CD14-positive monocyte (primary cell): ENCODE measurements around the gene IFI35. TPM values are rescaled to one million over a fixed set of nuclear protein-coding genes. Genes with fewer than 3 reads are reported as not detected.
A peak's percentile ranks its signal among the peaks of the same experiment; 100 is the strongest.

Source experiments
- DNase-seq, 3 donors: peaks; one replicate each; pipeline ENCODE4 v3.0.0-alpha.2; 2011 to 2022
- H2AFZ ChIP-seq: 2 replicates; pipeline ENCODE4 v1.6.0; 2012; ENCODE audit warnings: mild to moderate bottlenecking, low read depth, low read length, inconsistent platforms; ENCODE audit not compliant: insufficient read depth, poor library complexity, severe bottlenecking
- H3K27ac ChIP-seq, 2 donors: 1 replicate in 1 of 2; 2 replicates in 1 of 2; pipeline ENCODE4 v1.5.1; 2012 to 2013; ENCODE audit warnings: low read length in 2 of 2, control low read depth in 1 of 2, inconsistent platforms in 1 of 2, low read depth in 1 of 2, mild to moderate bottlenecking in 1 of 2
- H3K27me3 ChIP-seq, 2 donors: one replicate each; pipeline versions ENCODE4 v1.6.0 to v1.6.1; 2011 to 2013; ENCODE audit warnings: low read length in 2 of 2; ENCODE audit not compliant: control insufficient read depth in 2 of 2, insufficient read depth in 2 of 2
- H3K36me3 ChIP-seq, 2 donors: replicated peaks in 1 of 2; 1 replicate in 1 of 2; 2 replicates in 1 of 2; pipeline versions ENCODE4 v1.5.1 to v1.6.1; 2012 to 2013; ENCODE audit warnings: low read length in 2 of 2, control low read depth in 1 of 2, inconsistent platforms in 1 of 2, mild to moderate bottlenecking in 1 of 2; ENCODE audit not compliant: insufficient read depth in 2 of 2, control insufficient read depth in 1 of 2
- H3K4me1 ChIP-seq, 2 donors: 1 replicate in 1 of 2; 2 replicates in 1 of 2; pipeline versions ENCODE4 v1.5.1 to v1.6.1; 2012 to 2013; ENCODE audit warnings: low read length in 2 of 2, control low read depth in 1 of 2, inconsistent platforms in 1 of 2, mild to moderate bottlenecking in 1 of 2, moderate library complexity in 1 of 2; ENCODE audit not compliant: insufficient read depth in 2 of 2, control insufficient read depth in 1 of 2
- H3K4me2 ChIP-seq: replicated peaks from 2 replicates; pipeline ENCODE3; 2012; ENCODE audit warnings: low read length, moderate library complexity, mild to moderate bottlenecking; ENCODE audit not compliant: poor library complexity, severe bottlenecking; ENCODE audit errors: extremely low read depth
- H3K4me3 ChIP-seq, 3 experiments: fragments of 200-600 bp in 1 of 3; sonication (generic) in 1 of 3; replicated peaks in 1 of 3; 1 replicate in 2 of 3; 2 replicates in 1 of 3; pipeline ENCODE4 v1.5.1; 2011 to 2013; ENCODE audit warnings: low read length in 3 of 3, mild to moderate bottlenecking in 3 of 3, control low read depth in 2 of 3, low read depth in 2 of 3, inconsistent platforms in 1 of 3, moderate library complexity in 1 of 3
- H3K79me2 ChIP-seq: 2 replicates; pipeline ENCODE4 v1.6.0; 2012; ENCODE audit warnings: mild to moderate bottlenecking, control low read depth, inconsistent platforms, low read length, moderate library complexity; ENCODE audit not compliant: insufficient read depth
- H3K9ac ChIP-seq: 2 replicates; pipeline ENCODE4 v1.6.0; 2017; ENCODE audit warnings: low read length, mild to moderate bottlenecking; ENCODE audit not compliant: insufficient read depth, poor library complexity, severe bottlenecking
- H3K9me3 ChIP-seq, 2 donors: replicated peaks in 1 of 2; 1 replicate in 1 of 2; 2 replicates in 1 of 2; pipeline versions ENCODE4 v1.5.1 to v1.6.1; 2012 to 2013; ENCODE audit warnings: low read length in 2 of 2, control low read depth in 1 of 2; ENCODE audit not compliant: control insufficient read depth in 1 of 2, insufficient read depth in 1 of 2
- H4K20me1 ChIP-seq: 2 replicates; pipeline ENCODE4 v1.6.0; 2012; ENCODE audit warnings: mild to moderate bottlenecking, low read length, control low read depth, moderate library complexity; ENCODE audit not compliant: insufficient read depth
- H3K27ac Mint-ChIP-seq, 7 donors: one replicate each; pipeline ENCODE4 v1.8.0; 2020; ENCODE audit warnings: mild to moderate bottlenecking in 7 of 7, mixed read lengths in 7 of 7, moderate library complexity in 6 of 7, inconsistent platforms in 2 of 7
- H3K27me3 Mint-ChIP-seq, 3 donors: one replicate each; pipeline ENCODE4 v1.8.0; 2021 to 2022; ENCODE audit warnings: low read depth in 3 of 3, mild to moderate bottlenecking in 3 of 3, mixed read lengths in 3 of 3, moderate library complexity in 3 of 3, inconsistent platforms in 1 of 3
- H3K36me3 Mint-ChIP-seq, 2 donors: one replicate each; pipeline ENCODE4 v1.8.0; 2020; ENCODE audit warnings: mixed read lengths in 2 of 2, inconsistent platforms in 1 of 2, mild to moderate bottlenecking in 1 of 2
- H3K4me1 Mint-ChIP-seq: one replicate; pipeline ENCODE4 v1.8.0; 2020; ENCODE audit warnings: mild to moderate bottlenecking, mixed read lengths
- H3K4me3 Mint-ChIP-seq, 2 donors: one replicate each; pipeline ENCODE4 v1.8.0; 2020; ENCODE audit warnings: mild to moderate bottlenecking in 2 of 2, mixed read lengths in 2 of 2, moderate library complexity in 1 of 2
- H3K9me3 Mint-ChIP-seq, 7 donors: one replicate each; pipeline ENCODE4 v1.8.0; 2020 to 2022; ENCODE audit warnings: mixed read lengths in 7 of 7, mild to moderate bottlenecking in 6 of 7, moderate library complexity in 6 of 7, inconsistent platforms in 2 of 7
- CTCF ChIP-seq: fragments of 200-600 bp; IDR thresholded peaks from one replicate; pipeline ENCODE4 v1.8.0; 2022; ENCODE audit warnings: antibody characterized with exemption, mild to moderate bottlenecking
- WGBS: methylation state at CpG from one replicate; pipeline ENCODE4 v1.1.5; 2013; ENCODE audit warnings: missing lambda C conversion rate; ENCODE audit not compliant: insufficient coverage; 5-methylcytosine and 5-hydroxymethylcytosine counted together
- intact Hi-C, 2 donors: fragments of 100-400 bp; cut with micrococcal nuclease; formaldehyde crosslinking; loops; one replicate each; pipeline versions ENCODE4 v1.15.0 to v1.15.1; 2023
- polyA plus RNA-seq, 3 donors: library from polyadenylated mRNA; depleted of rRNA in 1 of 3; unstranded in 2 of 3; stranded (reverse) in 1 of 3; fragments of 300-500 nt in 2 of 3; fragments of >200 nt in 1 of 3; fragmentation: Illumina TruSeq in 2 of 3; gene quantifications; 1 replicate in 2 of 3; 2 replicates in 1 of 3; pipeline ENCODE4 v1.2.3, GENCODE V29; 2012 to 2021

IFI35 gene
- polyA plus RNA-seq, 3 donors: 76.9 to 152 (median 106) TPM

DNA sequence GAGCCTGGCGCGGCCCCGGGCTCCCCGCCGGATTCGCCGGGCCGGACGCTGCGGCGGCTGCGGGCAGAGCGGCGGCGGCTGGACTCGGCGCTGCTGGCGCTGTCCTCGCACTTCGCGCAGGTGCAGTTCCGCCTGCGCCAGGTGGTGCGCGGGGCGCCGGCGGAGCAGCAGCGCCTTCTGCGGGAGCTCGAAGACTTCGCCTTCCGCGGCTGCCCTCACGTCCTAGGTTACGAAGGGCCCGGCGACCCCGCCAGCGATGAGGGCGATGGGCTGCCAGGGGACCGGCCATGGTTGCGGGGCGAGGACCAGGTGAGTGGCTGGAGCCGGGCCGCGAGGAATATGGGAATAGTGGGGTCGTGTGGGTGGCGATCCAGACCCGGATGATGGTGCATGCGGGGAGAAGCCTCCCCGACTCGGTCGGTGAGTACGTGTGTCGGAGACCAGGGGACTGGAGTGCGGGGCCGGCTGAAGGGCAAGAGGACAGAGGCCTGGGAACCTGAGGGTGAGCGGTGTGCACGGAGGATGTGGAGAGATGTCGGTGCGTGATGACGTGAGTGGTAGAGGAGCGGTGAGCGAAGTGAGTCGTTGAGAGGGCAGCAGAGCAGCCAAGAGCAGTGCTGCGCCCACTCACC, 25.7 kb upstream of the IFI35 start:
- Histone ChIP-seq H2AFZ (peak overlapping the region; percentile 85), H3K27ac (peak overlapping the region in 1 of 2 donors; percentile 76), H3K79me2 (peaks cover 49% of the 10 kb centered on the region), H3K4me1 (peaks cover 41 to 57% of the 10 kb centered on the region in 2 donors), H3K9ac (peak overlapping the region; percentile 84), H4K20me1 (peaks cover 12% of the 10 kb centered on the region), H3K27me3 (no peaks in the 10 kb centered on the region), H3K36me3 (peaks cover 0 to 4% of the 10 kb centered on the region in 2 donors), H3K4me2 (peak overlapping the region; percentile 100), H3K4me3 (peak overlapping the region; percentile 80 to 97 (median 87)), H3K9me3 (no peaks in the 10 kb centered on the region)
- DNase-seq: peak in 2 of 3 donors; percentile 20 to 31
- H3K27me3 Mint-ChIP-seq: peaks cover 2 to 4% (median 3%) of the 10 kb centered on the region in 3 donors
- peak overlapping the region; percentile 99 to 100 for H3K4me3 Mint-ChIP-seq
- intact Hi-C loops: no loop called here
- H3K36me3 Mint-ChIP-seq: peaks cover 6 to 20% of the 10 kb centered on the region in 2 donors
- H3K4me1 Mint-ChIP-seq: peaks cover 50% of the 10 kb centered on the region
- H3K9me3 Mint-ChIP-seq: no peaks in the 10 kb centered on the region
- H3K27ac Mint-ChIP-seq: peak overlapping the region; percentile 42 to 92 (median 85)
- 0% methylated on average over 60 of the region's 67 CpGs for WGBS
- TF ChIP-seq CTCF: no peak

GRCh38 chr17:42982266-42982665, 24.3 kb upstream of the IFI35 start:
- Histone ChIP-seq H3K79me2 (peaks cover 63% of the 10 kb centered on the region), H3K9me3 (no peaks in the 10 kb centered on the region), H3K4me3 (peak overlapping the region in 1 of 3 experiments; percentile 97), H3K4me1 (peaks cover 47 to 68% of the 10 kb centered on the region in 2 donors), H3K4me2 (peak overlapping the region; percentile 100), H3K36me3 (peaks cover 6 to 12% of the 10 kb centered on the region in 2 donors), H4K20me1 (peaks cover 12% of the 10 kb centered on the region), H3K27ac (no peak overlapping the region), H3K9ac (no peak overlapping the region), H2AFZ (no peak overlapping the region), H3K27me3 (no peaks in the 10 kb centered on the region)
- H3K9me3 Mint-ChIP-seq: no peaks in the 10 kb centered on the region
- H3K4me3 Mint-ChIP-seq: no peak overlapping the region
- no peak for DNase-seq
- intact Hi-C loops: no loop called here
- H3K4me1 Mint-ChIP-seq: peaks cover 54% of the 10 kb centered on the region
- H3K27me3 Mint-ChIP-seq: peaks cover 0 to 4% (median 2%) of the 10 kb centered on the region in 3 donors
- peak overlapping the region in 2 of 7 donors; percentile 30 to 35 for H3K27ac Mint-ChIP-seq
- TF ChIP-seq CTCF: no peak
- peaks cover 11 to 28% of the 10 kb centered on the region in 2 donors for H3K36me3 Mint-ChIP-seq
